ENCODE data around the gene ARX.
A peak's percentile ranks its signal among the peaks of the same experiment; 100 is the strongest.

The ARX gene

DNA sequence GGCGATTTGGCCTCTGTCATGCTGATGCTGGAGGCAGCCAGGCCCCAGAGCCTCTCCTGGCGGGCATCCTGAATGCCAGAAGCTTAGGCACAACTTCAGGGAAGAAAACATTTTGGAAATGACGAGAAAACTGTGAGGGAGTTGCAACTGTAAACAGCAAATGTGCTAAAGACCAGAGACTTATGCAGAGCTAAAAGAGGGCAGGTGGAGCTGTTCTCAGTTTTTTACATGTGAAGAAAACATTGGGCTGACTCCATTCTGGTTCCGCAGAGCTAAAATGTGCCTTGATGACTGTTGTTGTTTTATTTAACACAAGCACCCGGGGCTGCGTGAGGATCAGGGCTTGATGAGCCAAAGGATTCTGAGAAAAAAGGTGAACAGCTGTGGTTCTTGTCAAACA is 10.8 kb upstream of the ARX start:
- no peak overlapping the region for H3K4me3 ChIP-seq (ENCODE audit: low read length)
- H3K27ac ChIP-seq (ENCODE audit: low read length), result no peak overlapping the region
- no peaks in the 10 kb centered on the region; the same call in none of the 2 replicates for H3K4me1 ChIP-seq (ENCODE audit: insufficient read depth, low read length)
- peaks cover 44% of the 10 kb centered on the region for H3K27me3 ChIP-seq (ENCODE audit: insufficient read depth, low read length)
- H3K9me3 ChIP-seq (ENCODE audit: insufficient read depth, low read depth, low read length), result no peaks in the 10 kb centered on the region
- no peak overlapping the region for H3K9ac ChIP-seq (ENCODE audit: low read depth, low read length)
- no peaks in the 10 kb centered on the region for H3K36me3 ChIP-seq (ENCODE audit: insufficient read depth, low read depth, low read length)

DNA sequence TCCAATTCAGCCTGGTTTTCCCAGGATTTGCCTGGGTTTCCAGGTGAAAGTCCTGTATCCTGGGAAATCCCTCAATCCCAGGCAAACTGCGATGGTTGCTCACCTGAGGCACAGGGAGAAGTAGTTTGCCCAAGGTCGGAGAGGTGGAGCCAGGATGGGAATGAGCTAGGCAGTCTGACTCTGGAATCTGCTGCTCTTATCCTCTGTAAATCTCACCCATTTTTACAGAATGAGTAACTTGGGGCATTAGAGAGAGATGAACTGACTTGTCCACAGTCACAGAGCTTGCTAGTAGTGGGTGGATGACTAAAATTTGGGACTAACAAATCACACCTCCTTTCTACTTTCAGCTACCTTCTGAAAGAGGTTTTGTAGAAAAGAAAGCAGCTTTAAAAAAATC is 9.8 kb upstream of the ARX start:
- H3K9ac ChIP-seq (ENCODE audit: low read depth, low read length), result no peak overlapping the region
- no peaks in the 10 kb centered on the region; the same call in none of the 2 replicates for H3K4me1 ChIP-seq (ENCODE audit: insufficient read depth, low read length)
- H3K9me3 ChIP-seq (ENCODE audit: insufficient read depth, low read depth, low read length), result no peaks in the 10 kb centered on the region
- H3K27ac ChIP-seq (ENCODE audit: low read length), result no peak overlapping the region
- no peak overlapping the region for H3K4me3 ChIP-seq (ENCODE audit: low read length)
- H3K27me3 ChIP-seq (ENCODE audit: insufficient read depth, low read length), result peaks cover 53% of the 10 kb centered on the region
- H3K36me3 ChIP-seq (ENCODE audit: insufficient read depth, low read depth, low read length), result no peaks in the 10 kb centered on the region

DNA sequence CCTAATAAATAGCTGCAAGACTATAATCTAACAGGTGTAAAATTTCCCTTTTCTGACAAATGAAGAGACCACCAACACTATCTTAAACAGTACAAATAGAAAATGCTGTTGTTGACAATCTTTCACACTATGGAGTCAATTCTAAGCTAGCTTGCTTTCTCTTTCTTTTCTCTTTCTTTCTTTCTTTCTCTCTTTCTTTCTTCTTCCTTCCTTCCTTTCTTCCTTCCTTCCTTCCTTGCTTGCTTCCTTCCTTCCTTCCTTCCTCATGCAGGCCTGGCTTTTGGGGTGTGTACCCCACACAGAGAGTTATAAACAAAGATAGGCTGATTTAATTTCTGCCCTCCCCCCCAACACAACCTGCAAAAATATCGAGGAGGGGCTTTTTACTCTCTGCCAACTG is 8.1 kb upstream of the ARX start:
- Histone ChIP-seq H3K9me3 (ENCODE audit: insufficient read depth, low read depth, low read length) (no peaks in the 10 kb centered on the region), H3K4me1 (ENCODE audit: insufficient read depth, low read length) (no peaks in the 10 kb centered on the region; the same call in none of the 2 replicates), H3K27me3 (ENCODE audit: insufficient read depth, low read length) (peaks cover 71% of the 10 kb centered on the region), H3K9ac (ENCODE audit: low read depth, low read length) (no peak overlapping the region), H3K27ac (ENCODE audit: low read length) (no peak overlapping the region), H3K36me3 (ENCODE audit: insufficient read depth, low read depth, low read length) (no peaks in the 10 kb centered on the region), H3K4me3 (ENCODE audit: low read length) (no peak overlapping the region)

DNA sequence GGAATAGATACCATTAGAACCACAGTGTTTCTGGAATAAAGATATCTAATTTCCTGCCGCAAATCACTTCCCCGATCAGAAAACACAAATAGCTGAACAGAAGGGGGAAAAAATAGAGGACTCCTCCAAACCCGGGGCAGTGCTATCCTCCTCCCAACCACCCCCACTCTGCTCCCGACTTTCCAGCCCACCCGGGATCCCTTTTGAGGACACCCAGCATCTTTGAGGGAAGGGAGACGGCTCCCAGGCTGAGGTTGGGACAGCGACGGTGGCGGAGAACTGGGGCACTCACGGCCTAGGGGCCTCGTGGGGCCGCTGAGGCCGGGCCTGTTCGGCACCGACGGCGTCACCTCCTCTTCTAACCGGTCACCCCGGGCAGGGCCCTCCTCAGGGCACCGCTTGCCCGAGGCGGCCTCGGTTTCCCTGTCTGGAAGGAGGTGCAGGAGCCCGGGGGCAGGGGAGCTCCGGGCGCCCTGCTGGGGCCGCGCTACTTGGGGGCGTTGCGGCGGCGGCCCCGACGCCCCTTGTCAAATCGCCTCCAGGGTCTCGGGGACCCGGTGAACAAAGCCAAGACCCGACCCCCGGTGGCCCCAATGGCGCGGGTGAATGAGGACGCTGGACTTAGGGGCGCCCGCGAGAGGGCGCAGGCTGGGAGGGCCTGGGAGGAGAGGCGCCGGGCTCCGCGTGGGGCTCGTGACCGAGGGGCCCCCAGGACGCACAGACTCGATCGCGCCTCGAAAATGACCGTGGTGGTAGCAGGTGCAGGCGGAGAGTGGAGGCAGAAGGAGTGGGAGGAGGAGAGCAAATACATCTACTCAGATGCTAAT is 6.9 kb upstream of the ARX start:
- no peaks in the 10 kb centered on the region for H3K36me3 ChIP-seq (ENCODE audit: insufficient read depth, low read depth, low read length)
- no peaks in the 10 kb centered on the region for H3K9me3 ChIP-seq (ENCODE audit: insufficient read depth, low read depth, low read length)
- no peak overlapping the region for H3K9ac ChIP-seq (ENCODE audit: low read depth, low read length)
- H3K27ac ChIP-seq (ENCODE audit: low read length), result no peak overlapping the region
- H3K4me3 ChIP-seq (ENCODE audit: low read length), result peak overlapping the region; percentile 35; the same call in 1 of the 2 replicates
- H3K27me3 ChIP-seq (ENCODE audit: insufficient read depth, low read length), result peaks cover 82% of the 10 kb centered on the region
- H3K4me1 ChIP-seq (ENCODE audit: insufficient read depth, low read length), result no peaks in the 10 kb centered on the region; the same call in none of the 2 replicates

GRCh38 chrX:25020905-25021449 is 5.2 kb upstream of the ARX start:
- no peak overlapping the region for H3K27ac ChIP-seq (ENCODE audit: low read length)
- H3K27me3 ChIP-seq (ENCODE audit: insufficient read depth, low read length), result peaks cover 99% of the 10 kb centered on the region
- no peak overlapping the region for H3K9ac ChIP-seq (ENCODE audit: low read depth, low read length)
- H3K4me3 ChIP-seq (ENCODE audit: low read length), result peak overlapping the region; percentile 60; the same call in 1 of the 2 replicates
- no peaks in the 10 kb centered on the region; the same call in none of the 2 replicates for H3K4me1 ChIP-seq (ENCODE audit: insufficient read depth, low read length)
- no peaks in the 10 kb centered on the region for H3K36me3 ChIP-seq (ENCODE audit: insufficient read depth, low read depth, low read length)
- no peaks in the 10 kb centered on the region for H3K9me3 ChIP-seq (ENCODE audit: insufficient read depth, low read depth, low read length)

DNA sequence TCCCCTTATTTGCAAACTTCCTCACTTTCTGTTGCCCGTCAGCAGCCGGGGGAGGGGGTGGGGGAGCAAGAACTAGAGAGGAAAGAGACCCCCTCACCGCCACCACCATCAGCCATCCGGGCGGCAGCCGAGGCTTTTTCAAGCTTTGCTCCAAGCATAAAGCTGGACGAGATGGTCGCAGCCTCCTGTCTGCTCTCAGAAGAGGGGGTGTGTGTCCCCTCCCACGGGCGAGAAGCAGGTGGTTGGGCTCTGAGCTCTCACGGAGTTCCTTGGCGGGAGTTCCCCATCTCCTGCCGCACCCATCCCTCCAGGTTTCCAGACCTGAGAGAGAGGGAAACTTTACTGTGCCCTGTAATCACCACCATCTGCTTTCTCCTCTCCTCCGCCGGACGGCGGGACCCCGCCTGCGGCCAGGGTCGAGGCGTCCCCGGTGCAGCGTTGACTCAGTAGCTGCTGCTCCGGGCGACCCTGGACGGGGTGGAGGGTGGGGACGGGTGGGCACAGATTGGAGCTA is 4.7 kb upstream of the ARX start:
- Histone ChIP-seq H3K27me3 (ENCODE audit: insufficient read depth, low read length) (peaks cover 99% of the 10 kb centered on the region), H3K9me3 (ENCODE audit: insufficient read depth, low read depth, low read length) (no peaks in the 10 kb centered on the region), H3K4me1 (ENCODE audit: insufficient read depth, low read length) (no peaks in the 10 kb centered on the region; the same call in none of the 2 replicates), H3K27ac (ENCODE audit: low read length) (no peak overlapping the region), H3K36me3 (ENCODE audit: insufficient read depth, low read depth, low read length) (no peaks in the 10 kb centered on the region), H3K4me3 (ENCODE audit: low read length) (peak overlapping the region; percentile 60), H3K9ac (ENCODE audit: low read depth, low read length) (no peak overlapping the region)

DNA sequence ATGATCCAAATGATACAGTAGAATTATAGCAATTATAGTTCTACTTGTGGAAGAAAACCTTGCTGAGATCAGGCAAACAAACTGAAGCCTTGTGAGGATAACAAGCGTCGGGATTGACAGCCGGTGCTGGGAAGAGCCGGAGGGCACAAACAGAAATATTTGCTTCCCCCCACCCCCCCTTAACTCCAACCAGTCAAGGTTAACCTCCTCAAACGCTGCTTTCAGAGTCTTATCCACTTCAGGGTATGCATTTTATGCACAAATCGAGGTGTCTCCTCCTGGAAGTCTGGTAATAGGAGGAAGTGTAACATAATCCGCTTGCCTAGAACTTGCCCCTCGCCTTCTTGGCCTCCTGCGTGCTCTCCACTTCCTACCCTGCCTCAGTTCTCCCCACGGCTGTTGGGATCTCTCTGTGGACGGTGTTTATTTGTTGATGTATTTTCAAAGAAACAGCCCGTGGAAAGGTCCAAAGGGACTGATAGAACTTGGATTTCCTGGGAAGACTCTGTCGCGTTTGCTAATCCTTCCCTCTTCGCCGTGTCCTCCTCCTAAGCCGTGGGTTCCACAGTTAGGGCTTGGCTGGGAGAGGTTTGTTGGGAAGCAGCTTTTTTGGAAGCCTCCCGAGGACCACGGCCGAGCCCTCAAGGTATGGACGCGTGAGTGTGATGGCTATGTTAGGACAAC is 4.1 kb upstream of the ARX start:
- no peak overlapping the region for H3K27ac ChIP-seq (ENCODE audit: low read length)
- no peaks in the 10 kb centered on the region for H3K36me3 ChIP-seq (ENCODE audit: insufficient read depth, low read depth, low read length)
- no peaks in the 10 kb centered on the region; the same call in none of the 2 replicates for H3K4me1 ChIP-seq (ENCODE audit: insufficient read depth, low read length)
- peak overlapping the region; percentile 60 for H3K4me3 ChIP-seq (ENCODE audit: low read length)
- H3K27me3 ChIP-seq (ENCODE audit: insufficient read depth, low read length), result peaks cover 100% of the 10 kb centered on the region
- no peaks in the 10 kb centered on the region for H3K9me3 ChIP-seq (ENCODE audit: insufficient read depth, low read depth, low read length)
- H3K9ac ChIP-seq (ENCODE audit: low read depth, low read length), result no peak overlapping the region

DNA sequence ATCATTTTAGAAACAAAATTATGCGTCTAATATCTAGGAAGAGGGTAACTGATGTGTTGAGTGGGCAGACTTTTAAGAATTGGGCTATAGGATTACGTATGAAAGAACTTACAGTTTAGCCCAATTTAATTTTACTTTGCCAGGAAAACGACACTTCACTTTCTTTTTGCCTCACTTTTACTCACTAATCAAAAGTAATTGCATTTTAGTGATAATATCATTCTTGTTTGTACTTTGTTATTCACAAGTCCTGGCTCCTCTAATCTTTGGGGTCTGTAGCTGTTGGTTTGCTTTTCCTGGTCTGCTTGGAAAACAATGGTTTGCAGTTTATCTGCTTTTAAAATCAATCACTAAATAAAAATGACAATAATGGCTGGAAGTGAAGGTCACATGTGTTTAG is 2.9 kb upstream of the ARX start:
- Histone ChIP-seq H3K27ac (ENCODE audit: low read length) (no peak overlapping the region), H3K27me3 (ENCODE audit: insufficient read depth, low read length) (peaks cover 100% of the 10 kb centered on the region)

DNA sequence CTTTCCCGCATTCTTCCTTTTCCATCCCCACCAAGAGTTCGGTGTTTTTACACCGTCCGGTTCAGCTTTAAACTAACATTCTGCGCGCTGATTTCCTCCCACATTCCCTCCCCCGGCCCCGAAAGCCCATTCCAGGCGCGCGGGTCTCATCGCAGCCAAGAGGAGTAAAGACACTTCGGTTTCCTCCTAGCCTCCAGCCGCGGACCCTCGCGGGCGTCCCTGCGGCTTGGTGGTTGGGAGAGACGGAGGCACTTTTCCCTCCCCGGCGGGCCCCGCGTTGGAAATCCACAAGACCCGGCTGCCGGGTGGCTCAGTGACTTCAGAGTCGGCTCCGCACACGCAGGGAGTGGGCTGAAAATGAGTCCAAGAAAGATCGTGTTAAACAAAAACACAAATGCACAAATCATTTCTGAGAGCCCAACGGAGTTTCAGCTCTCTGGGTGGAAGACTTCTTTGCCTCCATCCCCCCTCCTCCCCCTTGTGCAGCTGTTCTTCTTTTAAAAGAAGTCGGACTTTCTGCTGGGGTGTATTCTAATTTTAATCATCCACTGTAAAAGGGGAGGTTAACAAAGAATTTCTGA is 2.0 kb upstream of the ARX start:
- no peaks in the 10 kb centered on the region; the same call in 1 of the 2 replicates for H3K4me1 ChIP-seq (ENCODE audit: insufficient read depth, low read length)
- H3K4me3 ChIP-seq (ENCODE audit: low read length), result peak overlapping the region; percentile 49; the same call in 1 of the 2 replicates
- H3K27ac ChIP-seq (ENCODE audit: low read length), result no peak overlapping the region
- no peaks in the 10 kb centered on the region for H3K9me3 ChIP-seq (ENCODE audit: insufficient read depth, low read depth, low read length)
- H3K36me3 ChIP-seq (ENCODE audit: insufficient read depth, low read depth, low read length), result no peaks in the 10 kb centered on the region
- no peak overlapping the region for H3K9ac ChIP-seq (ENCODE audit: low read depth, low read length)
- peaks cover 98% of the 10 kb centered on the region for H3K27me3 ChIP-seq (ENCODE audit: insufficient read depth, low read length)

More for the DNA sequence above, 2.9 kb upstream of the ARX start:
- Histone ChIP-seq H3K9ac (ENCODE audit: low read depth, low read length) (no peak overlapping the region), H3K4me3 (ENCODE audit: low read length) (no peak overlapping the region), H3K4me1 (ENCODE audit: insufficient read depth, low read length) (no peaks in the 10 kb centered on the region; the same call in 1 of the 2 replicates), H3K9me3 (ENCODE audit: insufficient read depth, low read depth, low read length) (no peaks in the 10 kb centered on the region), H3K36me3 (ENCODE audit: insufficient read depth, low read depth, low read length) (no peaks in the 10 kb centered on the region)

DNA sequence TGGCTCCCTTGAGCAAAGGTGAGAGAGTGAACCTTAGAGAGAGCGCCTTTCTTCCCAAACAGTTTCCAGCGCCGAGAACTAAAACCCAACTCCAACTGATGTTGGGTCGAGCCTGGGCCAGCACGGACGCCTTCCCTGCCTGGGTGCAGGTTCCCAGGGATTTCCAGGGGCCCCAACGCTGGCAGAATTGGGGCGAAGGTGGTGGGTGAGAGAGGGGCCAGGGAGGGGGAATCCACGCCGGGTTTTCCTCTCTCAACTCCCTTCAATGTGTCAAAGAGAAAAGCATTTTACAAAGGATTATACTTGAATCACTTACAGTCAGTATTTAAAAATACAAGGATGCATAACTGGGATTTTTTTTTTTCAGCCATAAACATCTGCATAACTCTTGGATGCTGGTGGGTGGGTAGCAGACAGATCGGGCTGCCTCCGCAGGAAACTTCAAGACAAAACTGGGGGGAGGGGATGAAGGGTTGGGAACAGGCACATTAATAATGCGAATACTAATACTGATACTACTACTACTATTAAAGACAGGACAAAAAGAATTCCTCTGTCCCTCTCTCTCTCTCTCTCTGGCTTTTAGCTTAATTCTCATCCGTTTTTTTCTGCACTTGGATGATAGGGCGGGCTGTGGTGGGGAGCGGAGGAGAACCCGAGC is 1.3 kb upstream of the ARX start:
- H3K9me3 ChIP-seq (ENCODE audit: insufficient read depth, low read depth, low read length), result no peaks in the 10 kb centered on the region
- H3K27me3 ChIP-seq (ENCODE audit: insufficient read depth, low read length), result peaks cover 98% of the 10 kb centered on the region
- no peak overlapping the region for H3K9ac ChIP-seq (ENCODE audit: low read depth, low read length)
- peak overlapping the region; percentile 49; the same call in 1 of the 2 replicates for H3K4me3 ChIP-seq (ENCODE audit: low read length)
- no peaks in the 10 kb centered on the region for H3K36me3 ChIP-seq (ENCODE audit: insufficient read depth, low read depth, low read length)
- H3K27ac ChIP-seq (ENCODE audit: low read length), result no peak overlapping the region
- no peaks in the 10 kb centered on the region; the same call in 1 of the 2 replicates for H3K4me1 ChIP-seq (ENCODE audit: insufficient read depth, low read length)

DNA sequence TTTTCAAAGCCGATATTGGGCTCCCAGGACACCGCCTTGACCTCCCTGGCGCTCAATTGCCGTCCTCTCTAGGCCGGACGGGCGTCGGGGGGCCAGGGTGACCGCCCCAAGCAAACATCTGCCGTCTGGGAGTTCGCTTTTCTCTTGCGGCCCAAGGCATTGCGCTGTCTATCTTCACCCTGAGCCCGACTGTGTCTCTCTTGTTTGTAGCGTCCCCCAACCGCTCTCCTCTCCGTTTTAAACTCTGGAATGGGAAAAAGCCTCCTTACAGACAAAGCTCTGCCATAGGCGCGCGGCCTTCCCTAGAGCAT is 551 bp upstream of the ARX start:
- H3K4me1 ChIP-seq (ENCODE audit: insufficient read depth, low read length), result no peaks in the 10 kb centered on the region; the same call in 1 of the 2 replicates
- H3K27me3 ChIP-seq (ENCODE audit: insufficient read depth, low read length), result peaks cover 98% of the 10 kb centered on the region
- no peaks in the 10 kb centered on the region for H3K36me3 ChIP-seq (ENCODE audit: insufficient read depth, low read depth, low read length)
- H3K4me3 ChIP-seq (ENCODE audit: low read length), result peak overlapping the region; percentile 49; the same call in 1 of the 2 replicates
- H3K27ac ChIP-seq (ENCODE audit: low read length), result no peak overlapping the region
- H3K9me3 ChIP-seq (ENCODE audit: insufficient read depth, low read depth, low read length), result no peaks in the 10 kb centered on the region
- H3K9ac ChIP-seq (ENCODE audit: low read depth, low read length), result no peak overlapping the region
